ENCODE data around the gene ANKIB1.

Gene ANKIB1

DNA sequence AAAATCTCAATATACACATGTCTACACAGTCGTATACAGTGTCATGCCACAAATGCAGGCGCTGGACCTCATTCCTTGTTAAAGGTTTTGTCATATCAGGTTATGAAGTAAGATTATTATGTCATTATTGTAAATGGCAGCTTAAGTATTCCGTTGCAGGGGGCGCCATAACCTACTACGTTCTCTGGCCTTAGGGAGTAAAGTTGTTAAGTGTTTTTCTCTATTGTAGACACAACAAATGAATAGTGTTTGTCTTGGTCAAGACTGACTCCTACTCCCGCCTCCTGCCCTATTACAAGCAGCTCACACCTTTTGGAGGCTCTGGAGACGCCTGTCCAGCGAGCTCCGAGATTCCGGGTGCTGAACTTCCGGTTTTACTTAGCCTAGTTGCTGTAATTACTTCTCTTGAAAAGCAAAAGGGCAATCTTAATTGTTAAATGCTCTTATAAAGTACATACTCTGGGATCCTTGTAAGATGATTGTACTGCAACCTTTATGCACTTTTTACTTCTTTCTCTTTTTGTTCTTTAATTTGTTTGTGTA lies 202.5 kb downstream of the ANKIB1 start:
- peak; percentile 19 for DNase-seq (ENCODE audit: low read depth)
